ENCODE data around the gene DNAJC15. TPM values are rescaled to one million over a fixed set of nuclear protein-coding genes. Genes with fewer than 3 reads are reported as not detected.

The DNAJC15 gene
- total and polyA plus RNA-seq, 2 of the 8 experiments (the other 6 are each of a cell fraction or from before 2014, with no cell fraction given): 5.8 to 20.8 TPM

DNA sequence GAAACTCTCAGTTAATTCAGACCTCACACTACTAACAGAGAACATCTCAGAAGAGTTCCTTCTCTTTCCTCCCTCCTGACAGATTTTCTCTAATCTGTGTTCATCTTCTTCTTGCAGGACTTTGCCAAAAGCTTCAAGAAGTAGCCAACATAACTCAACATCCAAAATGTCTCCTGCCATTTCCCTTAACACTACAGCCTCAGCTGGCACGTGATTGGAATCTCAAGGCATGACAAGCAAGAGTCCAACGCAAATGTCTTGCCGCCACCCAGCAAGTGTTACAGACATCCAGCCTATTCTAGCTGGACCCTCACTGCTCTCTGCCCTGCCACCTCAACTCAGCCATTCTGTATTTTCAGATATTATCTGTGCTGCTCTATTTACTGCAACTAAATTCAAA, 135.1 kb downstream of the DNAJC15 start (continued):
- TF ChIP-seq, protein P1, sequence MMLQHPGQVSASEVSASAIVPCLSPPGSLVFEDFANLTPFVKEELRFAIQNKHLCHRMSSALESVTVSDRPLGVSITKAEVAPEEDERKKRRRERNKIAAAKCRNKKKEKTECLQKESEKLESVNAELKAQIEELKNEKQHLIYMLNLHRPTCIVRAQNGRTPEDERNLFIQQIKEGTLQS (IDR thresholded peaks at IDR 0.05; ENCODE audit: insufficient read depth, low read depth, low read length): no peak
- no peak for TF ChIP-seq PHF8 (conservative IDR thresholded peaks at IDR 0.05; ENCODE audit: low read depth, low read length)
